ENCODE data around the gene CPA4.

- no peak for TF ChIP-seq EZH2 (IDR thresholded peaks at IDR 0.05; ENCODE audit: borderline replicate concordance)
- TF ChIP-seq, protein P1, sequence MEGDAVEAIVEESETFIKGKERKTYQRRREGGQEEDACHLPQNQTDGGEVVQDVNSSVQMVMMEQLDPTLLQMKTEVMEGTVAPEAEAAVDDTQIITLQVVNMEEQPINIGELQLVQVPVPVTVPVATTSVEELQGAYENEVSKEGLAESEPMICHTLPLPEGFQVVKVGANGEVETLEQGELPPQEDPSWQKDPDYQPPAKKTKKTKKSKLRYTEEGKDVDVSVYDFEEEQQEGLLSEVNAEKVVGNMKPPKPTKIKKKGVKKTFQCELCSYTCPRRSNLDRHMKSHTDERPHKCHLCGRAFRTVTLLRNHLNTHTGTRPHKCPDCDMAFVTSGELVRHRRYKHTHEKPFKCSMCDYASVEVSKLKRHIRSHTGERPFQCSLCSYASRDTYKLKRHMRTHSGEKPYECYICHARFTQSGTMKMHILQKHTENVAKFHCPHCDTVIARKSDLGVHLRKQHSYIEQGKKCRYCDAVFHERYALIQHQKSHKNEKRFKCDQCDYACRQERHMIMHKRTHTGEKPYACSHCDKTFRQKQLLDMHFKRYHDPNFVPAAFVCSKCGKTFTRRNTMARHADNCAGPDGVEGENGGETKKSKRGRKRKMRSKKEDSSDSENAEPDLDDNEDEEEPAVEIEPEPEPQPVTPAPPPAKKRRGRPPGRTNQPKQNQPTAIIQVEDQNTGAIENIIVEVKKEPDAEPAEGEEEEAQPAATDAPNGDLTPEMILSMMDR (IDR thresholded peaks at IDR 0.05; ENCODE audit: poor library complexity) = no peak
- TF ChIP-seq EZH2phosphoT487 (IDR thresholded peaks at IDR 0.05; ENCODE audit: low read depth, severe bottlenecking, unreplicated experiment) = no peak
Measured at GRCh38 chr7:130359276-130359857, 66.4 kb downstream of the CPA4 start.

All from hepatocyte (in vitro differentiated cells).